ENCODE measurements around the gene CHN2. TPM values are rescaled to one million over a fixed set of nuclear protein-coding genes. Genes with fewer than 3 reads are reported as not detected.

Gene CHN2
- polyA plus RNA-seq, 1 donor from 2014 or later, result 136 TPM

- Histone ChIP-seq H4K20me1 (ENCODE audit: insufficient read depth) (no peaks in the 10 kb centered on the region), H3K79me2 (replicated peaks; ENCODE audit: insufficient read depth, low read length) (no peaks in the 10 kb centered on the region), H3K27me3 (ENCODE audit: insufficient read depth, low read depth, low read length) (no peaks in the 10 kb centered on the region), H2AFZ (ENCODE audit: low read depth, low read length) (no peak overlapping the region), H3F3A (ENCODE audit: insufficient read depth, low read length, poor library complexity, severe bottlenecking) (no peaks in the 10 kb centered on the region), H3K36me3 (ENCODE audit: insufficient read depth, low read length) (no peaks in the 10 kb centered on the region), H3K9me3 (ENCODE audit: low read length) (no peaks in the 10 kb centered on the region), H3K27ac (ENCODE audit: low read length) (no peak overlapping the region), H3K4me3 (ENCODE audit: low read length) (no peak overlapping the region), H3K4me2 (ENCODE audit: low read length) (no peak overlapping the region), H3K9me2 (ENCODE audit: insufficient read depth, low read length) (no peaks in the 10 kb centered on the region), H3K9ac (ENCODE audit: low read length) (no peak overlapping the region)
- TF ChIP-seq TAF1 (IDR thresholded peaks at IDR 0.05; ENCODE audit: low read depth), result no peak
- TF ChIP-seq EP300 (conservative IDR thresholded peaks at IDR 0.05; ENCODE audit: poor library complexity, severe bottlenecking), result no peak
- TF ChIP-seq REST (IDR thresholded peaks at IDR 0.05; ENCODE audit: borderline replicate concordance), result no peak
- TF ChIP-seq RAD21 (conservative IDR thresholded peaks at IDR 0.05), result no peak
- TF ChIP-seq SMC3 (conservative IDR thresholded peaks at IDR 0.05; ENCODE audit: poor library complexity), result no peak
- TF ChIP-seq POLR2AphosphoS5 (IDR thresholded peaks at IDR 0.05), result no peak
- TF ChIP-seq CTCF (IDR thresholded peaks at IDR 0.05; ENCODE audit: poor library complexity, severe bottlenecking), result no peak
- no peak for TF ChIP-seq EZH2 (IDR thresholded peaks at IDR 0.05; ENCODE audit: borderline replicate concordance, insufficient read depth, low read length, poor library complexity, severe bottlenecking)
- no peak for TF ChIP-seq MXI1 (conservative IDR thresholded peaks at IDR 0.05; ENCODE audit: poor library complexity, severe bottlenecking)
These were observed 299.8 kb downstream of the CHN2 start for GRCh38 chr7:29494350-29494749.

- H3K36me3 ChIP-seq (ENCODE audit: insufficient read depth, low read length), result peaks cover 7% of the 10 kb centered on the region
- no peak overlapping the region for H2AFZ ChIP-seq (ENCODE audit: low read depth, low read length)
- H3F3A ChIP-seq (ENCODE audit: insufficient read depth, low read length, poor library complexity, severe bottlenecking), result no peaks in the 10 kb centered on the region
- no peaks in the 10 kb centered on the region for H3K9me2 ChIP-seq (ENCODE audit: insufficient read depth, low read length)
- TF ChIP-seq REST (IDR thresholded peaks at IDR 0.05; ENCODE audit: borderline replicate concordance) (no peak), EP300 (conservative IDR thresholded peaks at IDR 0.05; ENCODE audit: poor library complexity, severe bottlenecking) (no peak), CTCF (IDR thresholded peaks at IDR 0.05; ENCODE audit: poor library complexity, severe bottlenecking) (no peak), MXI1 (conservative IDR thresholded peaks at IDR 0.05; ENCODE audit: poor library complexity, severe bottlenecking) (no peak), POLR2AphosphoS5 (IDR thresholded peaks at IDR 0.05) (no peak), SMC3 (conservative IDR thresholded peaks at IDR 0.05; ENCODE audit: poor library complexity) (no peak), EZH2 (IDR thresholded peaks at IDR 0.05; ENCODE audit: borderline replicate concordance, insufficient read depth, low read length, poor library complexity, severe bottlenecking) (no peak), RAD21 (conservative IDR thresholded peaks at IDR 0.05) (no peak), TAF1 (IDR thresholded peaks at IDR 0.05; ENCODE audit: low read depth) (no peak)
- H3K4me3 ChIP-seq (ENCODE audit: low read length), result no peak overlapping the region
- no peaks in the 10 kb centered on the region for H4K20me1 ChIP-seq (ENCODE audit: insufficient read depth)
- no peaks in the 10 kb centered on the region for H3K27me3 ChIP-seq (ENCODE audit: insufficient read depth, low read depth, low read length)
- H3K9me3 ChIP-seq (ENCODE audit: low read length), result no peaks in the 10 kb centered on the region
- H3K9ac ChIP-seq (ENCODE audit: low read length), result no peak overlapping the region
- H3K27ac ChIP-seq (ENCODE audit: low read length), result no peak overlapping the region
- H3K4me2 ChIP-seq (ENCODE audit: low read length), result no peak overlapping the region
- no peaks in the 10 kb centered on the region for H3K79me2 ChIP-seq (replicated peaks; ENCODE audit: insufficient read depth, low read length)
These were observed 301.1 kb downstream of the CHN2 start for GRCh38 chr7:29495653-29496052.
